ENCODE measurements around the gene AIF1L.
"Not testable (repeated sequence)": the region's sequence is repeated elsewhere in the genome, so short reads cannot be mapped to it uniquely, and the experiment has no call there.

DNA sequence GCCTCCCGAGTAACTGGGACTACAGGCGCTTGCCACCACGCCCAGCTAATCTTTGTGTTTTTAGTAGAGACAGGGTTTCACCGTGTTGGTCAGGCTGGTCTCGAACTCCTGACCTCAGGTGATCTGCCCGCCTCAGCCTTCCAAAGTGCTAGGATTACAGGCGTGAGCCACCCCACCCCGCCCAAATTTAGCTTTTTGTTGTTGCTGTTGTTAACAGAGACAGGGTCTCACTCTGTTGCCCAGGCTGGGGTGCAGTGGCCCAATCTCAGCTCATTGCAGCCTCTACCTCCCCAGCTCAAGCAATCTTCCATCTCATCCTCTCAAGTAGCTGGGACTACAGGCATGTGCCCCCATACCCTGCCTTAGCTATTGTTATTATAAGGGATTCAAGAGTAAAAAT is 3.5 kb downstream of the AIF1L start:
- TF ChIP-seq CTCF (optimal IDR thresholded peaks at IDR 0.05 in 1 of 3, IDR thresholded peaks at IDR 0.05 in 1 of 3, conservative IDR thresholded peaks at IDR 0.05 in 1 of 3; ENCODE audit: extremely low read depth in 1 of 3, insufficient read depth in 2 of 3, low read length in 3 of 3); EZH2 (IDR thresholded peaks at IDR 0.05; ENCODE audit: low read length): not testable (repeated sequence)
